HEK293T (cell line): ENCODE data around the gene NRL.

ENCODE experiments used
- ARNT ChIP-seq: fragments of 450-650 bp; IDR thresholded peaks from 2 replicates; pipeline ENCODE4 v1.6.1; 2017; ENCODE audit warnings: mild to moderate bottlenecking
- BHLHE40 ChIP-seq: fragments of 450-650 bp; IDR thresholded peaks from 2 replicates; pipeline ENCODE4 v1.6.1; 2016; ENCODE audit warnings: mild to moderate bottlenecking, moderate library complexity, borderline replicate concordance
- FOXM1 ChIP-seq: fragments of 450-650 bp; IDR thresholded peaks from 2 replicates; pipeline ENCODE4 v1.6.1; 2017; ENCODE audit warnings: mild to moderate bottlenecking, borderline replicate concordance
- HDGF ChIP-seq: fragments of 450-650 bp; IDR thresholded peaks from 2 replicates; pipeline ENCODE4 v1.6.1; 2017; ENCODE audit warnings: antibody characterized with exemption, borderline replicate concordance
- L3MBTL2 ChIP-seq: fragments of 450-650 bp; conservative IDR thresholded peaks from 2 replicates; pipeline ENCODE4 v1.6.1; 2016; ENCODE audit warnings: mild to moderate bottlenecking
- LEF1 ChIP-seq: fragments of 450-650 bp; IDR thresholded peaks from 2 replicates; pipeline ENCODE4 v1.6.1; 2017; ENCODE audit warnings: mild to moderate bottlenecking, borderline replicate concordance
- NFRKB ChIP-seq: fragments of 450-650 bp; IDR thresholded peaks from 2 replicates; pipeline ENCODE4 v1.6.1; 2016; ENCODE audit warnings: mild to moderate bottlenecking, moderate library complexity
- SP1 ChIP-seq: fragments of 450-650 bp; IDR thresholded peaks from 2 replicates; pipeline ENCODE4 v1.6.1; 2017
- SUZ12 ChIP-seq: fragments of 450-650 bp; IDR thresholded peaks from 2 replicates; pipeline ENCODE4 v1.6.1; 2016; ENCODE audit warnings: mild to moderate bottlenecking
- TARDBP ChIP-seq: fragments of 450-650 bp; IDR thresholded peaks from 2 replicates; pipeline ENCODE4 v1.6.1; 2016

DNA sequence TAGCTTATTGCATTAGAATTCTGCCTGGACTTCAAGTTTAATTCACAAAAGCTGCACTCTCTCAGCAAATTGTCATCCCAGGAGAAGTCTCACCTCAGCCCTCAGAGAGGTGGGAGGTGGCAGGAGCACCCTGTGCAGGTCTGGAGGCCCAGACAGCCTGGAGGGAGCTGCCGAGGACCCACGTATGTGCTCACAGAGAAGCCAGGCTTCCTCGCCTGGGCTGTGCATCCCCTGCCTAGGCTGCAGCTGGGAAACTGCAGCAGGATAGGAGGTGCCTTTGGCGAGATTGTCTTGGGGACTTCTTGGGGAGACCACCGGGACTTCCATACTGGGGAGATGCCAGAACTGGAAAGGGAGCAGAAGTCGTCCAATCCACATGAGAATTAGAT lies 34.6 kb downstream of the NRL start:
- TF ChIP-seq L3MBTL2 (no peak), LEF1 (no peak), SP1 (no peak), SUZ12 (no peak), NFRKB (no peak), FOXM1 (no peak), HDGF (no peak), TARDBP (no peak), BHLHE40 (no peak), ARNT (no peak)
